PC-9 (cell line): ENCODE results near the gene PGRMC2. TPM values are rescaled to one million over a fixed set of nuclear protein-coding genes. Genes with fewer than 3 reads are reported as not detected.
A peak's percentile ranks its signal among the peaks of the same experiment; 100 is the strongest.

Experiments used
- BruUV-seq: library from RNA; stranded (reverse); fragments of 400-500 nt; replicated peaks from 2 replicates; lab custom pipeline; 2021; lab: Mats Ljungman, UMichigan
- CTCF ChIA-PET: fragments of 300-600 bp; sonication (Branson Sonifier 250); formaldehyde crosslinking; loops from one replicate; lab custom pipeline; 2022; ENCODE audit warnings: antibody characterized with exemption; lab: Charles Lee
- POLR2A ChIA-PET: fragments of 300-600 bp; sonication (Branson Sonifier 250); formaldehyde crosslinking; loops from one replicate; lab custom pipeline; 2022; ENCODE audit warnings: antibody characterized with exemption; ENCODE audit not compliant: unreplicated experiment; lab: Charles Lee
- DNase-seq, 2 experiments: peaks; one replicate each; pipeline versions ENCODE4 v3.0.0 to v3.0.0-alpha.2; 2015 to 2022; ENCODE audit warnings: mixed read lengths in 1 of 2
- H2AFZ ChIP-seq: fragments of 200-600 bp; sonication (generic); 2 replicates; pipeline ENCODE4 v1.8.1; 2017; ENCODE audit warnings: antibody characterized with exemption
- H3F3A ChIP-seq: fragments of 200-600 bp; sonication (generic); 2 replicates; pipeline ENCODE4 v1.8.1; 2017; ENCODE audit warnings: antibody characterized with exemption, mild to moderate bottlenecking, low read depth; ENCODE audit not compliant: insufficient read depth
- H3K27ac ChIP-seq: fragments of 200-600 bp; sonication (generic); 2 replicates; pipeline ENCODE4 v1.6.1; 2016; ENCODE audit warnings: mixed run types
- H3K27me3 ChIP-seq: fragments of 200-600 bp; sonication (generic); 2 replicates; pipeline ENCODE4 v1.6.1; 2016; ENCODE audit warnings: low read depth, mixed run types; ENCODE audit not compliant: insufficient read depth
- H3K36me3 ChIP-seq: fragments of 200-600 bp; sonication (generic); 2 replicates; pipeline ENCODE4 v1.6.1; 2016; ENCODE audit warnings: low read depth, mixed run types
- H3K4me1 ChIP-seq: fragments of 200-600 bp; sonication (generic); replicated peaks from 2 replicates; pipeline ENCODE4 v1.6.1; 2016; ENCODE audit warnings: mixed run types; ENCODE audit not compliant: insufficient read depth
- H3K4me2 ChIP-seq: fragments of 200-600 bp; sonication (generic); 2 replicates; pipeline ENCODE4 v1.6.1; 2017; ENCODE audit warnings: mixed run types
- H3K4me3 ChIP-seq: fragments of 200-600 bp; sonication (generic); 2 replicates; pipeline ENCODE4 v1.6.1; 2016; ENCODE audit warnings: mixed run types
- H3K79me2 ChIP-seq: fragments of 200-600 bp; sonication (generic); 2 replicates; pipeline ENCODE4 v1.6.1; 2017; ENCODE audit warnings: low read depth, mixed run types
- H3K9me2 ChIP-seq: fragments of 200-600 bp; sonication (generic); 2 replicates; pipeline ENCODE4 v1.8.1; 2017; ENCODE audit warnings: mild to moderate bottlenecking; ENCODE audit not compliant: insufficient read depth
- H3K9me3 ChIP-seq: fragments of 200-600 bp; sonication (generic); 2 replicates; pipeline ENCODE4 v1.8.1; 2016; ENCODE audit warnings: low read depth; ENCODE audit not compliant: insufficient read depth
- H4K20me1 ChIP-seq: fragments of 200-600 bp; sonication (generic); 2 replicates; pipeline ENCODE4 v1.8.1; 2017; ENCODE audit not compliant: insufficient read depth
- EZH2 ChIP-seq: fragments of 200-600 bp; sonication (generic); IDR thresholded peaks from 2 replicates; pipeline ENCODE4 v1.8.0; 2017; ENCODE audit warnings: antibody characterized with exemption, low read depth
- intact Hi-C: fragments of 100-400 bp; cut with micrococcal nuclease; formaldehyde crosslinking; loops from one replicate; pipeline ENCODE4 v1.10.0; 2022; ENCODE audit not compliant: unreplicated experiment
- total RNA-seq: library from RNA; stranded (reverse); gene quantifications from 2 replicates; pipeline ENCODE4 v1.2.3, GENCODE V29; 2021
- TF ChIP-seq, protein P1 (sequence below): fragments of 200-600 bp; sonication (generic); conservative IDR thresholded peaks from 2 replicates; pipeline ENCODE4 v1.6.1; 2017; ENCODE audit warnings: mixed run types, antibody characterized with exemption, mild to moderate bottlenecking, moderate library complexity

The PGRMC2 gene
- total RNA-seq, 1 experiment from 2014 or later: 105 TPM

DNA sequence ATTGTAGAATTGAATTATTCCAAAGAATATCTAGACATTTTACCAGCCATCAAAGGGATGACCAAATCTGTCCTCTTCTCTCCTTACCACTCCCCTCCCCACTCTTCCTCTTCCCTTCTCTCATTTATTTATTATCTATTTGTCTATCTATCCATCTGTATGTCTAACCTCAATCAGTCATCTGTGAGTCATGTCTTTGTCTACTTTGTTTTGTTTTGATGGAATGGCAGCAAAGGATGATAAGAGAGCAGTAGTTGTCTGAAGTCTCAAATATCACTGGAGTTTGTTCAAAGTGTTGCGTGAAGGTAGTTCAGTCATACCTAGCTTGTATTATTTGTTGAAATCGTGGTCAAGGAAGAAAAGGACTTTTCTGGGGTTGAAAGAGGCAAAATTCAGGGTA, 34.7 kb upstream of the PGRMC2 start:
- ChIA-PET POLR2A (interaction anchor here (1.0 to 1.7 kb wide), 4 partner anchors 16 to 81 kb away, joined by 3 to 23 read pairs (median 8); partner anchors contain the start of gene PGRMC2), CTCF (interaction anchor here (1.0 to 1.6 kb wide), 2 partner anchors 17 to 519 kb away, joined by 4 to 9 read pairs; no protein-coding TSS in a partner anchor)
- Histone ChIP-seq H3K27me3 (no peaks in the 10 kb centered on the region), H3K4me2 (peak overlapping the region; percentile 59), H3K9me2 (no peaks in the 10 kb centered on the region), H3K9me3 (peaks cover 4% of the 10 kb centered on the region; the same call in 1 of the 2 replicates), H3K4me3 (peak overlapping the region; percentile 9; the same call in 1 of the 2 replicates), H3K79me2 (no peaks in the 10 kb centered on the region), H3K4me1 (peaks cover 40% of the 10 kb centered on the region), H3K27ac (peak overlapping the region; percentile 89), H2AFZ (no peak overlapping the region), H4K20me1 (no peaks in the 10 kb centered on the region), H3K36me3 (no peaks in the 10 kb centered on the region), H3F3A (peaks cover 27% of the 10 kb centered on the region; the same call in 1 of the 2 replicates)
- no TSS peak for BruUV-seq
- intact Hi-C loops: no loop called here
- no peak for TF ChIP-seq EZH2
- TF ChIP-seq, protein P1, sequence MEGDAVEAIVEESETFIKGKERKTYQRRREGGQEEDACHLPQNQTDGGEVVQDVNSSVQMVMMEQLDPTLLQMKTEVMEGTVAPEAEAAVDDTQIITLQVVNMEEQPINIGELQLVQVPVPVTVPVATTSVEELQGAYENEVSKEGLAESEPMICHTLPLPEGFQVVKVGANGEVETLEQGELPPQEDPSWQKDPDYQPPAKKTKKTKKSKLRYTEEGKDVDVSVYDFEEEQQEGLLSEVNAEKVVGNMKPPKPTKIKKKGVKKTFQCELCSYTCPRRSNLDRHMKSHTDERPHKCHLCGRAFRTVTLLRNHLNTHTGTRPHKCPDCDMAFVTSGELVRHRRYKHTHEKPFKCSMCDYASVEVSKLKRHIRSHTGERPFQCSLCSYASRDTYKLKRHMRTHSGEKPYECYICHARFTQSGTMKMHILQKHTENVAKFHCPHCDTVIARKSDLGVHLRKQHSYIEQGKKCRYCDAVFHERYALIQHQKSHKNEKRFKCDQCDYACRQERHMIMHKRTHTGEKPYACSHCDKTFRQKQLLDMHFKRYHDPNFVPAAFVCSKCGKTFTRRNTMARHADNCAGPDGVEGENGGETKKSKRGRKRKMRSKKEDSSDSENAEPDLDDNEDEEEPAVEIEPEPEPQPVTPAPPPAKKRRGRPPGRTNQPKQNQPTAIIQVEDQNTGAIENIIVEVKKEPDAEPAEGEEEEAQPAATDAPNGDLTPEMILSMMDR: no peak
- DNase-seq: peak in 1 of 2 experiments; percentile 80

DNA sequence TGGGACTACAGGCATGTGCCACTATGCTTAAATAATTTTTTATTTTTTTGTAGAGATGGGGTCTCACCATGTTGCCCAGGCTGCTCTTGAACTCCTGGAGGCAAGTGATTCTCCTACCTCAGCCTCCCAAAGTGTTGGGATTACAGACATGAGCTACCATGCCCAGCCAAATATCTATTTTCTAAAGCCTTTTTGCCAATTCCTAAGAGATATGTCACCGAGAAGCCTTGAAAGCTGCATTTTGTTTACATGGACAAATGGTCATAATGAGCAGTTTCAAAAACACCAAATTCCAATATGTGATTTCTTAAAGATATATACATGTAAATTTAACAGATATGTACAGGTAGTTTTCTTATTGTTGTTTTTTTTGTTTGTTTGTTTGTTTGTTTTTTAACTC, 33.0 kb upstream of the PGRMC2 start:
- Histone ChIP-seq H3K27ac (no peak overlapping the region), H3K36me3 (no peaks in the 10 kb centered on the region), H3K4me3 (no peak overlapping the region), H4K20me1 (no peaks in the 10 kb centered on the region), H3K4me1 (peaks cover 43% of the 10 kb centered on the region), H3K9me2 (no peaks in the 10 kb centered on the region), H3K9me3 (peaks cover 4% of the 10 kb centered on the region; the same call in 1 of the 2 replicates), H3K27me3 (no peaks in the 10 kb centered on the region), H2AFZ (no peak overlapping the region), H3K79me2 (no peaks in the 10 kb centered on the region), H3F3A (peaks cover 27% of the 10 kb centered on the region; the same call in 1 of the 2 replicates), H3K4me2 (no peak overlapping the region)
- TF ChIP-seq, protein P1: no peak
- TF ChIP-seq EZH2: no peak
- no TSS peak for BruUV-seq
- ChIA-PET CTCF (no interaction called here), POLR2A (interaction anchor here (0.6 to 0.7 kb wide), 2 partner anchors 12 to 67 kb away, joined by 4 to 6 read pairs; no protein-coding TSS in a partner anchor)
- DNase-seq: no peak
- intact Hi-C loops: no loop called here

DNA sequence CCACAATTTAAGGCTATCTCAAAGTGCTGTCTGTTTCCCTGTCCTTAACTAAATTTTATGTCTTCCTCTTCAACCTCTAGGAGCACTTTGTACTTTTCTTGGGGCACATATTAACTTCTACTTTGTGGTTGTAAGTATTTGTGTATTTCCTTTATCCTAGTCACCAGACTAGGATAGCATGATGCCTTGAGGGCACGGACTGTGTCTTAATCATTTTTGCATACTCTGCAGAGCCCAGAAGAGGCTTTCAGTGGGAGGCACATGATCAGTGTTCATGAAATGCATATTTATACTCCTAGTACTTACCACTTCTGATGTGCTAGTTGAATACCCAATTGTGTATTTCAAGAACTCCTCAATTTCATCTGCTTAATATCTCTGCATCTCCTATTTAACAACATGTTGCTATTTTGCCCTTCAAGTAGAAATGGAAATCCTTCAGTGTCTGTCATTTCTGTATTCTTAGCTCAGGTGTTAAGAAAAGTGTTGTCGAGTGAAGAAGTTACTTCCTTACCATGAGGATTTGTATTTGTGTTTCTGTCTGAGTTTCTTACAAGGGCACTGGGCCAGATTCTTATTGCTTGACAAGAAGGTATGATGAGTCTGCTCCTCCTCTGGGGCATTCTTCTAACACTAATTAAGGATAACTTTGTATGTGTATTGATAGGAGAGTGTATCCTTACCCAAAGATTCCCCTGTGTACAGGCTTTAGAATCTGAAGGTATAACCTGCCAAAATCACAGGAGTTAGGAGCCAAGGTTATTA, 28.3 kb upstream of the PGRMC2 start:
- Histone ChIP-seq H3K27me3 (no peaks in the 10 kb centered on the region), H4K20me1 (no peaks in the 10 kb centered on the region), H3K4me3 (no peak overlapping the region), H2AFZ (no peak overlapping the region), H3F3A (no peaks in the 10 kb centered on the region), H3K4me2 (no peak overlapping the region), H3K4me1 (peaks cover 20% of the 10 kb centered on the region), H3K27ac (no peak overlapping the region), H3K9me2 (no peaks in the 10 kb centered on the region), H3K79me2 (no peaks in the 10 kb centered on the region), H3K36me3 (no peaks in the 10 kb centered on the region), H3K9me3 (no peaks in the 10 kb centered on the region)
- TF ChIP-seq EZH2: no peak
- TF ChIP-seq, protein P1: no peak
- intact Hi-C loops: no loop called here
- no TSS peak for BruUV-seq
- DNase-seq: no peak
- ChIA-PET POLR2A (no interaction called here), CTCF (no interaction called here)
